ENCODE results near the gene THAP3.
"Not testable (repeated sequence)": the region's sequence is repeated elsewhere in the genome, so short reads cannot be mapped to it uniquely, and the experiment has no call there.

Gene THAP3

GRCh38 chr1:6635161-6635909, 10.7 kb downstream of the THAP3 start:
- H3K4me3 ChIP-seq (ENCODE audit: low read depth, low read length): no peak overlapping the region
- H3K27me3 ChIP-seq (ENCODE audit: control insufficient read depth, insufficient read depth, low read length): no peaks in the 10 kb centered on the region
- no peaks in the 10 kb centered on the region for H3K79me2 ChIP-seq
- H3K9me3 ChIP-seq (ENCODE audit: control insufficient read depth, low read length): no peaks in the 10 kb centered on the region
- no peak overlapping the region for H3K4me2 ChIP-seq (ENCODE audit: low read length)
- H3K9ac ChIP-seq: no peak overlapping the region
- no peak overlapping the region for H3K27ac ChIP-seq
- no peaks in the 10 kb centered on the region for H3K36me3 ChIP-seq (ENCODE audit: control insufficient read depth, insufficient read depth, low read length)
- no peak overlapping the region for H2AFZ ChIP-seq
- no peaks in the 10 kb centered on the region for H3K4me1 ChIP-seq
- no peak for TF ChIP-seq CTCF (IDR thresholded peaks at IDR 0.05)

GRCh38 chr1:6635910-6636760, 11.5 kb downstream of the THAP3 start:
- Histone ChIP-seq H3K79me2 (no peaks in the 10 kb centered on the region), H3K4me2 (ENCODE audit: low read length) (no peak overlapping the region), H3K9me3 (ENCODE audit: control insufficient read depth, low read length) (no peaks in the 10 kb centered on the region), H3K4me3 (ENCODE audit: low read depth, low read length) (no peak overlapping the region), H3K27ac (no peak overlapping the region), H3K27me3 (ENCODE audit: control insufficient read depth, insufficient read depth, low read length) (no peaks in the 10 kb centered on the region), H3K9ac (no peak overlapping the region), H2AFZ (no peak overlapping the region), H3K4me1 (no peaks in the 10 kb centered on the region), H3K36me3 (ENCODE audit: control insufficient read depth, insufficient read depth, low read length) (no peaks in the 10 kb centered on the region)
- TF ChIP-seq CTCF (IDR thresholded peaks at IDR 0.05): no peak

- H3K79me2 ChIP-seq; H3K9me3 ChIP-seq (ENCODE audit: control insufficient read depth, low read length); H3K27me3 ChIP-seq (ENCODE audit: control insufficient read depth, insufficient read depth, low read length); H3K4me1 ChIP-seq; H3K4me2 ChIP-seq (ENCODE audit: low read length); H2AFZ ChIP-seq; H3K4me3 ChIP-seq (ENCODE audit: low read depth, low read length); H3K36me3 ChIP-seq (ENCODE audit: control insufficient read depth, insufficient read depth, low read length); H3K9ac ChIP-seq; H3K27ac ChIP-seq: not testable (repeated sequence)
Measured at GRCh38 chr1:6636778-6637177, 12.1 kb downstream of the THAP3 start.

- H3K27me3 ChIP-seq (ENCODE audit: control insufficient read depth, insufficient read depth, low read length): no peaks in the 10 kb centered on the region
- no peak overlapping the region for H3K9ac ChIP-seq
- no peaks in the 10 kb centered on the region for H3K4me1 ChIP-seq
- no peak for TF ChIP-seq CTCF (IDR thresholded peaks at IDR 0.05)
- H3K9me3 ChIP-seq (ENCODE audit: control insufficient read depth, low read length): no peaks in the 10 kb centered on the region
- H3K4me3 ChIP-seq (ENCODE audit: low read depth, low read length): no peak overlapping the region
- H3K27ac ChIP-seq: no peak overlapping the region
- H2AFZ ChIP-seq: no peak overlapping the region
- no peaks in the 10 kb centered on the region for H3K36me3 ChIP-seq (ENCODE audit: control insufficient read depth, insufficient read depth, low read length)
- H3K79me2 ChIP-seq: no peaks in the 10 kb centered on the region
- H3K4me2 ChIP-seq (ENCODE audit: low read length): no peak overlapping the region
Measured at GRCh38 chr1:6637770-6638169, 13.1 kb downstream of the THAP3 start.

GRCh38 chr1:6638226-6638625, 13.6 kb downstream of the THAP3 start:
- no peaks in the 10 kb centered on the region for H3K4me1 ChIP-seq
- no peak overlapping the region for H3K4me3 ChIP-seq (ENCODE audit: low read depth, low read length)

GRCh38 chr1:6640867-6641266, 16.2 kb downstream of the THAP3 start:
- not testable (repeated sequence) for H3K4me2 ChIP-seq (ENCODE audit: low read length); H3K27me3 ChIP-seq (ENCODE audit: control insufficient read depth, insufficient read depth, low read length); H3K4me1 ChIP-seq; H2AFZ ChIP-seq; H3K27ac ChIP-seq; H3K79me2 ChIP-seq; H3K9ac ChIP-seq; H3K9me3 ChIP-seq (ENCODE audit: control insufficient read depth, low read length); H3K4me3 ChIP-seq (ENCODE audit: low read depth, low read length); H3K36me3 ChIP-seq (ENCODE audit: control insufficient read depth, insufficient read depth, low read length)

More at GRCh38 chr1:6638226-6638625, 13.6 kb downstream of the THAP3 start:
- Histone ChIP-seq H3K27me3 (ENCODE audit: control insufficient read depth, insufficient read depth, low read length) (no peaks in the 10 kb centered on the region), H3K36me3 (ENCODE audit: control insufficient read depth, insufficient read depth, low read length) (no peaks in the 10 kb centered on the region), H2AFZ (no peak overlapping the region), H3K79me2 (no peaks in the 10 kb centered on the region), H3K4me2 (ENCODE audit: low read length) (no peak overlapping the region), H3K9me3 (ENCODE audit: control insufficient read depth, low read length) (no peaks in the 10 kb centered on the region), H3K9ac (no peak overlapping the region), H3K27ac (no peak overlapping the region)
- no peak for TF ChIP-seq CTCF (IDR thresholded peaks at IDR 0.05)
